Tibial nerve (tissue), 3 donors: ENCODE measurements around the gene TBC1D3I.
"Not testable (repeated sequence)": the region's sequence is repeated elsewhere in the genome, so short reads cannot be mapped to it uniquely, and the experiment has no call there.

Experiments
- CTCF ChIP-seq, 5 experiments: fragments of 200-600 bp in 3 of 5; fragments of 450-650 bp in 2 of 5; sonication (generic) in 3 of 5; IDR thresholded peaks; one replicate each; pipeline ENCODE4 v1.5.1; 2016 to 2019; ENCODE audit warnings: antibody characterized with exemption in 5 of 5, mild to moderate bottlenecking in 3 of 5, moderate library complexity in 2 of 5
- POLR2A ChIP-seq, 2 donors: fragments of 450-650 bp; IDR thresholded peaks; one replicate each; pipeline ENCODE4 v1.6.1; 2017; ENCODE audit warnings: antibody characterized with exemption in 2 of 2, mild to moderate bottlenecking in 2 of 2, moderate library complexity in 2 of 2

- not testable (repeated sequence) for TF ChIP-seq CTCF, POLR2A (IDR thresholded peaks at IDR 0.05)
Observed at GRCh38 chr17:36207383-36207782, 57.0 kb downstream of the TBC1D3I start.
